ENCODE measurements around the gene PCGF1. TPM values are rescaled to one million over a fixed set of nuclear protein-coding genes. Genes with fewer than 3 reads are reported as not detected.

The PCGF1 gene
- total and polyA plus RNA-seq, 2 of the 13 experiments (the other 11 are each of a cell fraction or from before 2014, with no cell fraction given), result 20.4 to 22.6 TPM

GRCh38 chr2:74486141-74486540 is 21.4 kb downstream of the PCGF1 start (continued):
- TF ChIP-seq SMAD1 (CRISPR knock-in tag; IDR thresholded peaks at IDR 0.05; ENCODE audit: borderline replicate concordance, low read depth) (no peak), ZNF441 (CRISPR knock-in tag; IDR thresholded peaks at IDR 0.05; ENCODE audit: borderline replicate concordance) (peak; percentile 88), MIXL1 (CRISPR knock-in tag; IDR thresholded peaks at IDR 0.05) (peak; percentile 38; the same call in 1 of the 2 replicates), FOXK2 (IDR thresholded peaks at IDR 0.05) (peak; percentile 46; the same call in 1 of the 2 replicates), ZNF770 (CRISPR knock-in tag; IDR thresholded peaks at IDR 0.05) (0 out of 2 replicates have a peak, but pooled peaks have one; percentile 21), ZFP91 (CRISPR knock-in tag; IDR thresholded peaks at IDR 0.05; ENCODE audit: borderline replicate concordance) (no peak), ZFP62 (CRISPR knock-in tag; IDR thresholded peaks at IDR 0.05) (no peak), ZHX1 (CRISPR knock-in tag; IDR thresholded peaks at IDR 0.05; ENCODE audit: low read depth) (peak; percentile 29; the same call in 1 of the 2 replicates), THRA (CRISPR knock-in tag; IDR thresholded peaks at IDR 0.05; ENCODE audit: borderline replicate concordance) (peak; percentile 26; the same call in 1 of the 2 replicates), DPF2 (CRISPR knock-in tag; IDR thresholded peaks at IDR 0.05; ENCODE audit: borderline replicate concordance, low read depth) (no peak), ZFX (CRISPR knock-in tag; IDR thresholded peaks at IDR 0.05; ENCODE audit: low read depth) (no peak), ZNF263 (CRISPR knock-in tag; IDR thresholded peaks at IDR 0.05) (no peak), SOX5 (CRISPR knock-in tag; IDR thresholded peaks at IDR 0.05; ENCODE audit: borderline replicate concordance) (peak; percentile 52; the same call in 1 of the 2 replicates), SOX13 (IDR thresholded peaks at IDR 0.05) (no peak), SOX13 (CRISPR knock-in tag; conservative IDR thresholded peaks at IDR 0.05 in 1 of 2, IDR thresholded peaks at IDR 0.05 in 1 of 2) (peak in 1 of 2 experiments; percentile 71; a peak in 2 of 4 replicates), BCL6 (CRISPR knock-in tag; IDR thresholded peaks at IDR 0.05) (peak; percentile 47; the same call in 1 of the 2 replicates), CHD4 (IDR thresholded peaks at IDR 0.05; ENCODE audit: borderline replicate concordance, low read length) (peak; percentile 21; the same call in 1 of the 2 replicates), ESRRA (CRISPR knock-in tag; IDR thresholded peaks at IDR 0.05; ENCODE audit: low read depth) (no peak)
